Measurements from ENCODE around the gene DNAH7. TPM values are rescaled to one million over a fixed set of nuclear protein-coding genes. Genes with fewer than 3 reads are reported as not detected.

DNAH7 gene
- total and polyA plus RNA-seq, 2 donors (not counting 1 experiment from before 2014, with no cell fraction given), result 0.37 to 0.99 TPM

DNA sequence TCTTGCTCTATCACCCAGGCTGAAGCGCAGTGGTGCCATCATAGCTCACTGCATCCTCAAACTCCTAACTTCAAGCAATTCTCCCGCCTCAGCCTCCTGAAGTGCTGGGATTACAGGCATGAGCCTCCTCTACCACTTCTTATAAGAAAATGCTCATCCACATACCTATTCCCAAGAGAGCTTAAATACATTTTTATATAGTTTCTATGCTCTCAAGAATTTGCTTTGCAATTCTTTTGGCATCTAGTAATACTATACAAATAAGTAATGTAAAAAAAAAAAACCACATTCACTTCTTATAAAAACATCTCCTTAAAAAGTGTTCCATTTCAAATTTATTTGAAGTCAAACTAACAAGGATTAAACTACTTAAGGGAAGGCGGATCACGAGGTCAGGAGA lies 197.3 kb downstream of the DNAH7 start:
- no peak overlapping the region for H3K27ac ChIP-seq (ENCODE audit: insufficient read depth, low read length)
- no peaks in the 10 kb centered on the region for H3K79me2 ChIP-seq (ENCODE audit: control insufficient read depth, insufficient read depth, low read length)
- no peaks in the 10 kb centered on the region for H3K9me3 ChIP-seq (ENCODE audit: control insufficient read depth, insufficient read depth, low read depth, low read length)
- H3K4me1 ChIP-seq (ENCODE audit: control insufficient read depth, extremely low read depth, insufficient read depth, low read length), result no peaks in the 10 kb centered on the region
- peak; percentile 14 to 19 for DNase-seq (ENCODE audit: low read depth in 2 of 2)
- no peak overlapping the region for H3K4me2 ChIP-seq (ENCODE audit: extremely low read depth, insufficient read depth, low read length)
- TF ChIP-seq, protein P1, sequence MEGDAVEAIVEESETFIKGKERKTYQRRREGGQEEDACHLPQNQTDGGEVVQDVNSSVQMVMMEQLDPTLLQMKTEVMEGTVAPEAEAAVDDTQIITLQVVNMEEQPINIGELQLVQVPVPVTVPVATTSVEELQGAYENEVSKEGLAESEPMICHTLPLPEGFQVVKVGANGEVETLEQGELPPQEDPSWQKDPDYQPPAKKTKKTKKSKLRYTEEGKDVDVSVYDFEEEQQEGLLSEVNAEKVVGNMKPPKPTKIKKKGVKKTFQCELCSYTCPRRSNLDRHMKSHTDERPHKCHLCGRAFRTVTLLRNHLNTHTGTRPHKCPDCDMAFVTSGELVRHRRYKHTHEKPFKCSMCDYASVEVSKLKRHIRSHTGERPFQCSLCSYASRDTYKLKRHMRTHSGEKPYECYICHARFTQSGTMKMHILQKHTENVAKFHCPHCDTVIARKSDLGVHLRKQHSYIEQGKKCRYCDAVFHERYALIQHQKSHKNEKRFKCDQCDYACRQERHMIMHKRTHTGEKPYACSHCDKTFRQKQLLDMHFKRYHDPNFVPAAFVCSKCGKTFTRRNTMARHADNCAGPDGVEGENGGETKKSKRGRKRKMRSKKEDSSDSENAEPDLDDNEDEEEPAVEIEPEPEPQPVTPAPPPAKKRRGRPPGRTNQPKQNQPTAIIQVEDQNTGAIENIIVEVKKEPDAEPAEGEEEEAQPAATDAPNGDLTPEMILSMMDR (conservative IDR thresholded peaks at IDR 0.05 in 1 of 2, IDR thresholded peaks at IDR 0.05 in 1 of 2; ENCODE audit: low read depth in 1 of 2, low read length in 2 of 2), result no peak
- no peak for TF ChIP-seq EZH2 (IDR thresholded peaks at IDR 0.05; ENCODE audit: low read length, missing control alignments)
- no peaks in the 10 kb centered on the region for H3K36me3 ChIP-seq (ENCODE audit: control insufficient read depth, insufficient read depth, low read length)
- no peak overlapping the region for H2AFZ ChIP-seq (ENCODE audit: low read length)
- H3K4me3 ChIP-seq (replicated peaks in 1 of 4; ENCODE audit: control extremely low read depth in 1 of 4, insufficient read depth in 1 of 4, low read depth in 3 of 4, low read length in 4 of 4), result no peak overlapping the region
- no peaks in the 10 kb centered on the region for H3K27me3 ChIP-seq (ENCODE audit: control insufficient read depth, insufficient read depth, low read length)
- no peak overlapping the region for H3K9ac ChIP-seq (ENCODE audit: insufficient read depth, low read length)
- no peaks in the 10 kb centered on the region for H4K20me1 ChIP-seq (ENCODE audit: control insufficient read depth, extremely low read depth, insufficient read depth, low read length)

DNA sequence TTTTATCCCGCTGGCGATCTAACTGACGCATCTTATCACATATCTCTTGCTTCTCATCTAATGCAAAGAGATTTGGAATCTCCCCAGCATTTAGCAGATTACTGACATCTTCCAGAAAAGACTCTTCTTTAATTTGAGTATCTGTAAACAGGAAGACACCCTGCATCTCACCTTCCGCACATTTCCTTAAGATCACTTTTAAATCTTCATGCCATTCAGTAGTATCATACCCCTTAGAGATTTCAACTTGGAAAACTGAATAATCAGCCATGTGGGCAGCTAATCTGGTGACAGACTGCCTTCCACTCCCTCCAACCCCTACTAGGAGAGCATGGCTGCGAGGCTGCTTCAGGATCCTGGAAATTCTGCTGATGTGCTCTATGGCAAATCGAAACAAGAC lies 204.3 kb downstream of the DNAH7 start:
- no peak overlapping the region for H3K4me3 ChIP-seq (replicated peaks in 1 of 4; ENCODE audit: control extremely low read depth in 1 of 4, insufficient read depth in 1 of 4, low read depth in 3 of 4, low read length in 4 of 4)
- no peaks in the 10 kb centered on the region for H3K36me3 ChIP-seq (ENCODE audit: control insufficient read depth, insufficient read depth, low read length)
- H3K79me2 ChIP-seq (ENCODE audit: control insufficient read depth, insufficient read depth, low read length), result no peaks in the 10 kb centered on the region
- DNase-seq (ENCODE audit: low read depth in 2 of 2), result no peak
- no peak overlapping the region for H3K4me2 ChIP-seq (ENCODE audit: extremely low read depth, insufficient read depth, low read length)
- H3K27ac ChIP-seq (ENCODE audit: insufficient read depth, low read length), result no peak overlapping the region
- H2AFZ ChIP-seq (ENCODE audit: low read length), result no peak overlapping the region
- no peaks in the 10 kb centered on the region for H3K27me3 ChIP-seq (ENCODE audit: control insufficient read depth, insufficient read depth, low read length)
- no peak overlapping the region for H3K9ac ChIP-seq (ENCODE audit: insufficient read depth, low read length)
- no peaks in the 10 kb centered on the region for H3K4me1 ChIP-seq (ENCODE audit: control insufficient read depth, extremely low read depth, insufficient read depth, low read length)
- TF ChIP-seq, protein P1 (conservative IDR thresholded peaks at IDR 0.05 in 1 of 2, IDR thresholded peaks at IDR 0.05 in 1 of 2; ENCODE audit: low read depth in 1 of 2, low read length in 2 of 2), result no peak
- no peak for TF ChIP-seq EZH2 (IDR thresholded peaks at IDR 0.05; ENCODE audit: low read length, missing control alignments)
- no peaks in the 10 kb centered on the region for H3K9me3 ChIP-seq (ENCODE audit: control insufficient read depth, insufficient read depth, low read depth, low read length)
- H4K20me1 ChIP-seq (ENCODE audit: control insufficient read depth, extremely low read depth, insufficient read depth, low read length), result no peaks in the 10 kb centered on the region

GRCh38 chr2:195863564-195863963 lies 205.1 kb downstream of the DNAH7 start:
- H3K9me3 ChIP-seq (ENCODE audit: control insufficient read depth, insufficient read depth, low read depth, low read length), result no peaks in the 10 kb centered on the region
- H3K27ac ChIP-seq (ENCODE audit: insufficient read depth, low read length), result no peak overlapping the region
- H3K4me2 ChIP-seq (ENCODE audit: extremely low read depth, insufficient read depth, low read length), result no peak overlapping the region
- no peak overlapping the region for H3K9ac ChIP-seq (ENCODE audit: insufficient read depth, low read length)
- H4K20me1 ChIP-seq (ENCODE audit: control insufficient read depth, extremely low read depth, insufficient read depth, low read length), result no peaks in the 10 kb centered on the region
- TF ChIP-seq, protein P1 (conservative IDR thresholded peaks at IDR 0.05 in 1 of 2, IDR thresholded peaks at IDR 0.05 in 1 of 2; ENCODE audit: low read depth in 1 of 2, low read length in 2 of 2), result no peak
- TF ChIP-seq EZH2 (IDR thresholded peaks at IDR 0.05; ENCODE audit: low read length, missing control alignments), result no peak
- no peak for DNase-seq (ENCODE audit: low read depth in 2 of 2)
- no peaks in the 10 kb centered on the region for H3K4me1 ChIP-seq (ENCODE audit: control insufficient read depth, extremely low read depth, insufficient read depth, low read length)
- H3K79me2 ChIP-seq (ENCODE audit: control insufficient read depth, insufficient read depth, low read length), result no peaks in the 10 kb centered on the region
- H3K27me3 ChIP-seq (ENCODE audit: control insufficient read depth, insufficient read depth, low read length), result no peaks in the 10 kb centered on the region
- no peak overlapping the region for H2AFZ ChIP-seq (ENCODE audit: low read length)
- no peaks in the 10 kb centered on the region for H3K36me3 ChIP-seq (ENCODE audit: control insufficient read depth, insufficient read depth, low read length)
- no peak overlapping the region for H3K4me3 ChIP-seq (replicated peaks in 1 of 4; ENCODE audit: control extremely low read depth in 1 of 4, insufficient read depth in 1 of 4, low read depth in 3 of 4, low read length in 4 of 4)

All from fibroblast of lung (primary cell).